GM12891 (cell line): ENCODE results near the gene AGBL1.

Source experiments
- POLR2A ChIP-seq: IDR thresholded peaks from 2 replicates; pipeline ENCODE4 v1.6.1; 2011; ENCODE audit warnings: low read depth, low read length, control low read depth
- POLR2AphosphoS5 ChIP-seq: IDR thresholded peaks from 2 replicates; pipeline ENCODE4 v1.6.1; 2011; ENCODE audit warnings: low read depth, low read length, control low read depth
- SPI1 ChIP-seq: IDR thresholded peaks from 2 replicates; pipeline ENCODE4 v1.6.1; 2011; ENCODE audit warnings: low read depth, low read length, control low read depth
- TAF1 ChIP-seq: IDR thresholded peaks from 2 replicates; pipeline ENCODE4 v1.6.1; 2011; ENCODE audit warnings: low read depth, low read length, control low read depth

GRCh38 chr15:86522721-86523120 lies 443.1 kb downstream of the AGBL1 start:
- TF ChIP-seq POLR2A (no peak), TAF1 (no peak), POLR2AphosphoS5 (no peak), SPI1 (no peak)
